Ishikawa (cell line): ENCODE measurements around the gene SYNJ1.

Experiments
- CEBPB ChIP-seq: IDR thresholded peaks from 2 replicates; pipeline ENCODE4 v1.6.1; 2012
- CREB1 ChIP-seq: IDR thresholded peaks from 2 replicates; pipeline ENCODE4 v1.6.1; 2012; ENCODE audit warnings: low read depth
- EGR1 ChIP-seq: IDR thresholded peaks from 2 replicates; pipeline ENCODE4 v1.6.1; 2012
- EP300 ChIP-seq: IDR thresholded peaks from 2 replicates; pipeline ENCODE4 v1.6.1; 2012; ENCODE audit warnings: borderline replicate concordance
- FOXM1 ChIP-seq: IDR thresholded peaks from 2 replicates; pipeline ENCODE4 v1.6.1; 2012; ENCODE audit warnings: low read depth, borderline replicate concordance
- NFIC ChIP-seq: IDR thresholded peaks from 2 replicates; pipeline ENCODE4 v1.6.1; 2012
- RAD21 ChIP-seq: IDR thresholded peaks from 2 replicates; pipeline ENCODE4 v1.6.1; 2012; ENCODE audit warnings: low read depth
- REST ChIP-seq: IDR thresholded peaks from 2 replicates; pipeline ENCODE4 v1.6.1; 2012; ENCODE audit warnings: low read depth, mild to moderate bottlenecking
- TAF1 ChIP-seq: IDR thresholded peaks from 2 replicates; pipeline ENCODE4 v1.6.1; 2012; ENCODE audit warnings: low read depth, mild to moderate bottlenecking
- TCF12 ChIP-seq: IDR thresholded peaks from 2 replicates; pipeline ENCODE4 v1.6.1; 2012; ENCODE audit warnings: low read depth
- TEAD4 ChIP-seq: IDR thresholded peaks from 2 replicates; pipeline ENCODE4 v1.6.1; 2012
- USF1 ChIP-seq: IDR thresholded peaks from 2 replicates; pipeline ENCODE4 v1.6.1; 2012
- YY1 ChIP-seq: IDR thresholded peaks from 2 replicates; pipeline ENCODE4 v1.6.1; 2012; ENCODE audit warnings: low read depth
- ZBTB7A ChIP-seq: IDR thresholded peaks from 2 replicates; pipeline ENCODE4 v1.6.1; 2012; ENCODE audit warnings: low read depth
- TF ChIP-seq, protein P1 (sequence below): IDR thresholded peaks from 2 replicates; pipeline ENCODE4 v1.6.1; 2012

Gene SYNJ1

GRCh38 chr21:32611471-32611997 is 116.3 kb downstream of the SYNJ1 start:
- TF ChIP-seq CEBPB (no peak), RAD21 (no peak), REST (no peak), NFIC (no peak), EP300 (no peak), TEAD4 (no peak), USF1 (no peak), FOXM1 (no peak)

DNA sequence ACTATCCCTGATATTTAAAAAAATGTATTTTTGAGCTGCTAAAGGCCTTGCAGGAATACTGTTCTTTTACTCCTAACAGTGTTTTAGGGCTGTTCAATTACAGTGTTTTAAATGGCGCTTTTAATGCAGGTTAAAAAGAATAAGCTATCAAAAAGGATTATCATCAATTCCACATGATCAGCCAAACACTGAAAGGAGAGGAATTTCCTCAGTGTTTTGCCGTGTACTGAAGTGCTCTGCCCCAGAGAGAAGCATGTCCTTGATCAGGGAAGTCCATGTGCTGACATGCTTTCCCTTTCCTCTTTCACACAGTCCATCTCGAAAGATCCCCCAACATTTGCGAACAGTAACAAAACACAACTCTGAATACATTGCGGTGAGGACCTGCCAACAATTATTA is 119.0 kb downstream of the SYNJ1 start:
- TF ChIP-seq EP300: no peak
- no peak for TF ChIP-seq CEBPB
- no peak for TF ChIP-seq TAF1
- no peak for TF ChIP-seq REST

DNA sequence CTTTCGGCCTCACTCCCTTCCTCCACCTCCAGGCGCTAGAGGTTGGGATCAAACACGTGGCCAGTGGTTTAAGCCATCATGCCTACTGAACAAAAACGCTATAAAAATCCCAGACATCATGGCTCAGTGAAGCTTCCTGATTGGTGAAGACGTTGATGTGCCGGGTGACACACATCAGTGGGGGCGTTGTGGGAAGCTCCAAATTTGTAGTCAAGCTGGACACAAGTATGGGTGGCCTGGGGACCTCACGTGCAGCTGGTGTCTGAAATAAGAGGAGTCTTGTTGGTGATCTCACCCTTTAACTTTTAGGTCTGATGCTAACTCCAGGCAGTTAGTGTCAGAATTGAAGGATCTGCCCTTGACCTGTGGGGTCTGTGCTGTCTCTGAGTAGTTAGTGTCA is 122.3 kb downstream of the SYNJ1 start:
- TF ChIP-seq REST (no peak), CREB1 (no peak), NFIC (no peak), YY1 (no peak), USF1 (no peak), TCF12 (no peak), EP300 (no peak), RAD21 (no peak), EGR1 (no peak), TEAD4 (no peak), ZBTB7A (no peak), TAF1 (no peak), FOXM1 (no peak), CEBPB (no peak)
- TF ChIP-seq, protein P1, sequence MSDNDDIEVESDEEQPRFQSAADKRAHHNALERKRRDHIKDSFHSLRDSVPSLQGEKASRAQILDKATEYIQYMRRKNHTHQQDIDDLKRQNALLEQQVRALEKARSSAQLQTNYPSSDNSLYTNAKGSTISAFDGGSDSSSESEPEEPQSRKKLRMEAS: no peak

DNA sequence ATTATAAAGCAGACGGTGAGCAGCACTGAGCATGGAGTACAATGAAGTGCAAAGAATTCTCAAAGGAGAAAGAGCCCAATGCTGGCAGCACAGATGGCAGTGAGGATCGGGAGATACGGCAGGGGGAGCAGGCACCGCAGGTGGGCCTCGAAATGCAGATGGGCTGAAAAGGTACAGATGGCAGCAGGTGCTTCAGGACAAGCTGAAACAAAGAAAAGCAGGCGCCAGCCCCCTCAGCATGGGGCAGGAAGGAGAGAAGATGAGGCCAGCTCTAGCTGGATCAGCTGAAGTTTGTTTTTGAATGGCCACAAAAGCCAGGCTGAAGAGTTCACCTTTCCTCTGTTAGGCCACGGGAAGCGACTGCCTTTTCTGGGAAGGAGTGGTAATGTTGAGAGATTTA is 123.3 kb downstream of the SYNJ1 start:
- TF ChIP-seq EGR1 (no peak), NFIC (no peak), FOXM1 (no peak), ZBTB7A (no peak), TEAD4 (no peak), RAD21 (no peak), EP300 (no peak), CEBPB (no peak), YY1 (no peak), CREB1 (no peak), USF1 (no peak), REST (no peak), TCF12 (no peak)
- TF ChIP-seq, protein P1: no peak
